GM19238 (cell line): Measurements from ENCODE around the gene POLR2H.

Experiments
- DNase-seq: peaks from one replicate; pipeline ENCODE4 v3.0.0; 2011; ENCODE audit warnings: low spot score; ENCODE audit not compliant: insufficient read length

The POLR2H gene

GRCh38 chr3:184352149-184352785 lies 9.2 kb upstream of the POLR2H start:
- no peak for DNase-seq

DNA sequence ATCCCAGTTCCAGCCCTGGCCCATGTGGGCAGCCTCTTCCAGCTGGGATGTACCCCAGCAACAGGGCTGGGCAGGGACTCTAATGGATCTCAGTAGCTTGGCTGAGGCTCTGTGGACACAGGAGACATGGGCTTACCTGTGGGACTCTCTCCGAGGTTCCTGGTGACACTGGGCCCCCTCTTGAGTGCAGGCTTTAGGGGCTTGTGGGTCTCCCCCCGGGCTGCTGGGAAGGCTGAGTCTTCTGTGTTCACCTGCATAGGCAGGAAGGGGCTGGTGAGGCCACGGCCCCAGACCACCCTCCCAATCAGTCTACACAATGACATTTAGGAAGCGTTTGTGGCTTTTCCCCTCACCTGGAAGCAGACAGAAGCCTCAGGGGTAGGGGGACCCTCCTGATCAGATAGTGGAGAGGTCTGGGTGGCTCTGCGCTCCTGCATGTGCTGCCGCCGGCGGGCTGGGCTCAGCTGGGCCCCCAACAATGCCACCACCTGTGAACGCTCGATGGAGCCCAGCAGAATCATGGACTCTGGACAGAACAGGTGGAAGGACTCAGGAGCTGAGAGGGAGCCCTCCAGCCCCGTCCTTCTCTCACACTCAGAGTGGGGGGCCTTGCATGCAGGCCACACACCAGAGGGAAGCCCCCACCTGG lies 8.5 kb upstream of the POLR2H start:
- no peak for DNase-seq

DNA sequence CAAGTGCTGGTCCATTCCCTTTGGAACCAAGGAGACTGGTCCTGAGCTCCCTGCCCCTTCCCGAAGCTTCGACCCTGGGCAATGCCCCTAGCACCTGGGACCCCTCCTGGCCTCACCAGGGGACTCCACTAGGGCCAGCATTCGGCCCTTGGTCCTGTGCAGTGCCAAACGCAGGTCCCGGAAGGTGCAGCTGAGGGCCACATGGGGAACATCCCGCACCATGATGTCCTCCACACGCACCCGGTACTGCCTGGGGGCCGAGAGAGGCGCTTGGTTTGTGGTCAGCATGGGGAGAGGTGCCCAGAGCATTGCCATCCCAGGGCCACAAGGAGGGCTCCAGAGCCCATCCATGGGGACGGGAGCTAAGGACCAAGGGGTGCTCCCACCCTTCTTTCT lies 8.0 kb upstream of the POLR2H start:
- no peak for DNase-seq

DNA sequence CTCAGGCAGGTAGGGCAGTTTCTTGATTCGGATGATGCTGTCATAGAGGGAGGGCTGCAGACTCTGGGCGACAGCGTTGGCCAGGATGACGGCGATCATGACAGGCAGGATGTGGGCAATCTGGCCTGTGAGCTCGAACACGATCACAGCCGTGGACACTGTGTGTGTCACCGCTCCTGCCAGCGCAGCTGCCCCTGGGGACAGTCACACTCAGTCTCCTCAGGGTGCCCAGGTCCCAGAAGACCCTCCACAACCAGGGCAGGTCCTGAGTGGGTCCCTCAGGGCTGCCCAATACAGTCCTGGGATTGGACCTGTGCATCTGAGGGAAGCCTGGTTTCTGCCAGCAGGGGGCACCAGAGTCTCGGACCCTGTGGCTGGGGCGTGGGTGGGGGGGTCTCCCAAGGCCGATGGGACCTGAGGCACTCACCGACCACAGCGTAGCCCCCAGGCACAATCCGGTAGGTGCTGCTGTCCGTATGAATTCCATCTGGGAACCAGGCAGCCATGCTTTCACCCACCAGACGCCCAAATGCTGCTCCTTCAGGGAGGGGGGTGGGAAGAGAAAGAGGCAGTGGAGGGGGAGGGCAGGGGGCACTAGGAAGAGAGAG lies 7.3 kb upstream of the POLR2H start:
- no peak for DNase-seq

- no peak for DNase-seq
Observed at GRCh38 chr3:184354754-184355153, 6.8 kb upstream of the POLR2H start.

- no peak for DNase-seq
Observed at GRCh38 chr3:184355261-184356040, 6.1 kb upstream of the POLR2H start.

GRCh38 chr3:184357248-184358123 lies 4.0 kb upstream of the POLR2H start:
- no peak for DNase-seq

DNA sequence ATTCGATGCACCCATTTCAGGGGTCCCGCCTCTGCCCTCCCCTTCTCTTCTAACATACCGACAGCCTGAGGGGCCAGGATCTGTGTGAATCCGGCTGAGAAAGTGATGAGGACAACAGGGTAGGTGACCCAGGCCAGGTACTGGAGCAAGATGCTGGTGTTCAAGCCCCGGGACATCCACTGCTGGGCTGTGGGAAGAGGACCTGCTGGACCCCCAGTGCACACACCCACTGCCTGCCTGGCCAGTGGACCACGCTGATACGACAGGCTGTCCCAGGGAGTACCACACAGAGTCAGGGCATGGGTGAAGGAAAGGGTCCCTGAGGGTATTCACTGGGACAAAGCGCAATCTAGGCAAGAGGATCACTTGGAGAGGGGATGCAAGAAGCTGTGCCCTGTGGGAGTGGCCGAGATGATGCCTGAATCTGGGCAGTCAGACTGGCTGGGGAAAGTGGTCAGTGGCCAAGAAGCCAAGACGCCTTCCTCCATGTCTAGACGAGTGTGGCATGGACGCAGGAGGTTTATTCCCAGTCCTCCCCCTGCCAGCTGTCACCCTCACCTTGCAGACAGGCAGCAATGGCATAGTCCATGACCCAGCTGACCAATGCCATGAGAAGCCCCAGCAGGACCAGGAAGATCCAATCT lies 3.3 kb upstream of the POLR2H start:
- DNase-seq: no peak

DNA sequence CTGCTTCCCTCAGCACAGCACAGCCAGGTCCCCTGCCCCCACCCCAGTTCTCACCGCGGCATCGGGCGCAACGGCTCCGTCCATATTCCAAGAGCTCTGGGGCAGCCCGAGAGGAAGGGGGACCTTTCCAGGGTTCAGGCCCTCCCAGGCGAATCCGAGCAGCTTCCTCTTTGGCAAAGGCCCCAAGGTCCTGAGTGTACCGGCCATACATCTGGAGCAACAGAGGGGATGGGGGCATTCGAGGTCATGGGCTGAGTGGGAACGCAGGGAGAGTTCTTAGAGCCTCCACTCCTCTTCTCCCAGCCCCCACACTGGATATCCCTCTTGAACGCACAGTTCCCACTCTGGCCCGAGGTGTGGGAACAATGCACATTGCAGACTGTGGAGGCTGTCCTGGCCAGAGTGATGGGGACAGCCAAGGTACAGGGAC lies 2.6 kb upstream of the POLR2H start:
- DNase-seq: no peak

DNA sequence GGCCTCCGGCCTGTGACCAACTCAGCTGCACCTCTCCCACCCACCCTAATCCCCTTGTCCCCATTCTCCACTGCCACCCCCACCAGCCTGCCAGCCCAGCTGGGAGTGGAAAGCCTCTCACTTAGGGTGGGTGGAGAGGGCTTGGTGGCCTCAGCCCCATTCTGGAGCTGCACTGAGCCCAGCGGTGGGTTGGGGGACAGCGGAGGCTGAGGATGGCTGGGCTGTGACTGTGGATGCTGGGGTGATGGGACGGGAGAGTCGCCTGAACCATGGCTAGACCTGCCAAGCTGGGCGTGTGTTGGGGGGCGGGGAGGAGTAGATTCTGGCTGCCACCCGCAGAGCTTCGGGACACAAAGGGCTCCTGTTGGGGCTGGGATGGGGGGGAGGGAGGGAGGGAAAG lies 1.9 kb upstream of the POLR2H start:
- DNase-seq: no peak

- DNase-seq: no peak
Observed at GRCh38 chr3:184360070-184360928, 1.2 kb upstream of the POLR2H start.

- DNase-seq: no peak
Observed at GRCh38 chr3:184360929-184361531, 480 bp upstream of the POLR2H start.

- DNase-seq: peak; percentile 49
Observed at GRCh38 chr3:184361932-184362667, 590 bp downstream of the POLR2H start.

- DNase-seq: peak; percentile 93
Observed at GRCh38 chr3:184362668-184363546, 1.4 kb downstream of the POLR2H start.

- DNase-seq: no peak
Observed at GRCh38 chr3:184366619-184367289, 5.2 kb downstream of the POLR2H start.

- DNase-seq: no peak
Observed at GRCh38 chr3:184368116-184368515, 6.6 kb downstream of the POLR2H start.

GRCh38 chr3:184368586-184369183 lies 7.2 kb downstream of the POLR2H start:
- DNase-seq: no peak
